GM19351 (cell line): ENCODE measurements around the gene TM4SF20.
"Not testable (repeated sequence)": the region's sequence is repeated elsewhere in the genome, so short reads cannot be mapped to it uniquely, and the experiment has no call there.

Experiments
- ATAC-seq: cut with Tn5 transposase; IDR thresholded peaks from one replicate; pipeline ENCODE4 v1.9.1; 2021; ENCODE audit warnings: mild to moderate bottlenecking, moderate library complexity; ENCODE audit not compliant: unreplicated experiment

The TM4SF20 gene

GRCh38 chr2:227368574-227368973 is 10.5 kb downstream of the TM4SF20 start:
- no peak for ATAC-seq

- ATAC-seq, result no peak
Observed at GRCh38 chr2:227367427-227367795, 11.7 kb downstream of the TM4SF20 start.

GRCh38 chr2:227366769-227367426 is 12.2 kb downstream of the TM4SF20 start:
- ATAC-seq, result no peak

GRCh38 chr2:227365833-227366232 is 13.3 kb downstream of the TM4SF20 start:
- ATAC-seq, result no peak

GRCh38 chr2:227364585-227365263 is 14.4 kb downstream of the TM4SF20 start:
- ATAC-seq, result not testable (repeated sequence)

- ATAC-seq, result no peak
Observed at GRCh38 chr2:227363756-227364155, 15.3 kb downstream of the TM4SF20 start.

GRCh38 chr2:227360351-227360750 is 18.8 kb downstream of the TM4SF20 start:
- ATAC-seq, result no peak

GRCh38 chr2:227351639-227352038 is 27.5 kb downstream of the TM4SF20 start:
- ATAC-seq, result peak; percentile 81

- ATAC-seq, result no peak
Observed at GRCh38 chr2:227349989-227350612, 29.0 kb downstream of the TM4SF20 start.

- no peak for ATAC-seq
Observed at GRCh38 chr2:227348324-227348723, 30.8 kb downstream of the TM4SF20 start.

GRCh38 chr2:227347117-227347516 is 32.0 kb downstream of the TM4SF20 start:
- ATAC-seq, result no peak

- no peak for ATAC-seq
Observed at GRCh38 chr2:227344231-227344630, 34.9 kb downstream of the TM4SF20 start.

- ATAC-seq, result no peak
Observed at GRCh38 chr2:227341553-227341952, 37.6 kb downstream of the TM4SF20 start.

GRCh38 chr2:227340106-227340505 is 39.0 kb downstream of the TM4SF20 start:
- ATAC-seq, result no peak

GRCh38 chr2:227339098-227339599 is 40.0 kb downstream of the TM4SF20 start:
- no peak for ATAC-seq

GRCh38 chr2:227337442-227337841 is 41.7 kb downstream of the TM4SF20 start:
- no peak for ATAC-seq

- ATAC-seq, result no peak
Observed at GRCh38 chr2:227335713-227336112, 43.4 kb downstream of the TM4SF20 start.

- ATAC-seq, result no peak
Observed at GRCh38 chr2:227326783-227327182, 52.3 kb downstream of the TM4SF20 start.

- ATAC-seq, result peak; percentile 9
Observed at GRCh38 chr2:227325839-227326195, 53.3 kb downstream of the TM4SF20 start.

- ATAC-seq, result peak; percentile 96
Observed at GRCh38 chr2:227324995-227325838, 53.9 kb downstream of the TM4SF20 start, which contains the start of gene MFF. Gene MFF, plus strand, starts transcription at chr2:227325251. Its CDS starts 5,415 bp downstream, at chr2:227330666.

GRCh38 chr2:227324642-227324994 is 54.5 kb downstream of the TM4SF20 start:
- ATAC-seq, result no peak
